ENCODE measurements around the gene KCNK5.
A peak's percentile ranks its signal among the peaks of the same experiment; 100 is the strongest.

KCNK5 gene

GRCh38 chr6:39223061-39223460 is 6.2 kb downstream of the KCNK5 start:
- H3K27me3 ChIP-seq: no peaks in the 10 kb centered on the region
- no peaks in the 10 kb centered on the region for H3K9me3 ChIP-seq
- peaks cover 66 to 71% of the 10 kb centered on the region in 2 experiments for H3K4me1 ChIP-seq (ENCODE audit: control insufficient read depth in 1 of 2, insufficient read depth in 1 of 2, low read depth in 1 of 2, low read length in 1 of 2)
- no peak overlapping the region for H3K27ac ChIP-seq
- no peak overlapping the region for H3K4me3 ChIP-seq (ENCODE audit: low read depth in 1 of 2, low read length in 1 of 2)
- no peak for TF ChIP-seq CTCF (IDR thresholded peaks at IDR 0.05)
- no peaks in the 10 kb centered on the region for H3K36me3 ChIP-seq

DNA sequence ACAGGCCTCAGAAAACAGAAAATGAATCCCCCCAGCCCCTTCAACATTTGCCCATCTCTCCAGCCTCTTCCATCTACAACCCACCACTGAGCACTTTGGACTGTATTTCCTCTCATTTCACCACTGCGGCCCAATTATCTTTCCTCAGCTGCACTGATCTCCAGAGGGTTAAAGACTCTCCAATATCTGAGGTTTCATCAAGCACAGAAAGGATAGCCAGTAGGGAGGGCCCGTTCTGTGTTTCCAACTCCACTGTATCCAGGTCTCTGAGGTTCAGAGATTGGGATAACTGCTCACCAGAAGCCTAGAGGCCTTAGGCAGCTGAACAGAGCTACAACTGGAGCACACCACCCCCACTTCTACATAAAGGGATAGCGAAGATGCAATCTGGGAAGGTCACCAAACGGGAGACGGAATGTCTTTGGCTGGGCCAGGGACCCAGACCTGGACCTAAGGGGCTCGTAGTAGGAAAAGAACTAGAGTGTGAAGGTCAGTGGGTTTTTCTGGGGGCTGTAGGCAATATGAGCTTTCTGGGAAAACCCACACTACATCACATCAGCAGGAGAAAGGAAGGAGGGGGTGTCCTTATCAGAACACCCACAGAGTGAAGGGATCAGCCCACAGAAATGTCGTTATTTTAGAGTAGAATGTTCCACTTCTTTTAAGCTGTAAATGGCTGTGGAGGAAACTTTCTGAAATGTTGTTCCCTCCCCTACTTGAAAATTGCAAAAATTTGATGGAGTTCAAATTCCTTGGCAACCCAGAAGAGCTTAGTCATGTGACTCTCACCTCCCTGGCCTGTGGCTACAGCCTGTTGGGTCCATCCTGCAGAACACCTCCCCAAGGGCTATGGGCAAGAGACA is 7.3 kb downstream of the KCNK5 start:
- Histone ChIP-seq H3K9me3 (no peaks in the 10 kb centered on the region), H3K4me1 (ENCODE audit: control insufficient read depth in 1 of 2, insufficient read depth in 1 of 2, low read depth in 1 of 2, low read length in 1 of 2) (peaks cover 62 to 70% of the 10 kb centered on the region in 2 experiments), H3K27ac (no peak overlapping the region), H3K4me3 (ENCODE audit: low read depth in 1 of 2, low read length in 1 of 2) (no peak overlapping the region), H3K36me3 (no peaks in the 10 kb centered on the region), H3K27me3 (no peaks in the 10 kb centered on the region)
- no peak for TF ChIP-seq CTCF (IDR thresholded peaks at IDR 0.05)

DNA sequence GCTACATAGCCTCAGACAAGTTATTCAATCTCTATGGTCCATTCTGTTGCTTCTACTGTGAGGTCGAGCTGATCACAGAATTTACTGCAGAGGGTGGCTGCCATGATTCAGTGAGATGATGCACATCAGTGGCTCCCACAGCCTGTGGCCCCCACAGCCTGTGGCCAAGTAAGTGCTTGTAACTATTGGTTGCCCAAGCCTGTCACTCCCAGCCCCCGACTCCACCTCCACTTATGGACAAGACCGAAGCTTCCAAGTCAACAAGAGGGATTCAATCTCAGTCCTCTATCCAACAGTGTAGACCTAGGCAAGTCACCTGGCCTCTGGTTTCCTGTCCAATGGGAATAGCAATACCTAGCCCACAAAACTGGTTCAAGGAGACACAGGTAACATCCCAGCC is 8.2 kb downstream of the KCNK5 start:
- Histone ChIP-seq H3K4me1 (ENCODE audit: control insufficient read depth in 1 of 2, insufficient read depth in 1 of 2, low read depth in 1 of 2, low read length in 1 of 2) (peaks cover 53 to 62% of the 10 kb centered on the region in 2 experiments), H3K27me3 (no peaks in the 10 kb centered on the region), H3K36me3 (no peaks in the 10 kb centered on the region), H3K4me3 (ENCODE audit: low read depth in 1 of 2, low read length in 1 of 2) (no peak overlapping the region), H3K9me3 (no peaks in the 10 kb centered on the region), H3K27ac (no peak overlapping the region)
- no peak for TF ChIP-seq CTCF (IDR thresholded peaks at IDR 0.05)

GRCh38 chr6:39218868-39219567 is 10.3 kb downstream of the KCNK5 start:
- H3K4me3 ChIP-seq (ENCODE audit: low read depth in 1 of 2, low read length in 1 of 2): no peak overlapping the region
- H3K4me1 ChIP-seq (ENCODE audit: control insufficient read depth in 1 of 2, insufficient read depth in 1 of 2, low read depth in 1 of 2, low read length in 1 of 2): peaks cover 40 to 44% of the 10 kb centered on the region in 2 experiments
- peak overlapping the region; percentile 69 for H3K27ac ChIP-seq
- no peaks in the 10 kb centered on the region for H3K36me3 ChIP-seq
- no peaks in the 10 kb centered on the region for H3K27me3 ChIP-seq
- TF ChIP-seq CTCF (IDR thresholded peaks at IDR 0.05): no peak
- H3K9me3 ChIP-seq: no peaks in the 10 kb centered on the region

- peaks cover 48% of the 10 kb centered on the region in 2 experiments for H3K4me1 ChIP-seq (ENCODE audit: control insufficient read depth in 1 of 2, insufficient read depth in 1 of 2, low read depth in 1 of 2, low read length in 1 of 2)
- H3K4me3 ChIP-seq (ENCODE audit: low read depth in 1 of 2, low read length in 1 of 2): no peak overlapping the region
- no peak overlapping the region for H3K27ac ChIP-seq
- H3K9me3 ChIP-seq: no peaks in the 10 kb centered on the region
- TF ChIP-seq CTCF (IDR thresholded peaks at IDR 0.05): no peak
- no peaks in the 10 kb centered on the region for H3K36me3 ChIP-seq
- H3K27me3 ChIP-seq: no peaks in the 10 kb centered on the region
These were observed 12.0 kb downstream of the KCNK5 start for GRCh38 chr6:39217177-39217864.

Measured in neutrophil (primary cell).